ENCODE measurements around the gene PCNX3.

Gene PCNX3

GRCh38 chr11:65598258-65598699, 17.3 kb upstream of the PCNX3 start:
- peaks cover 11% of the 10 kb centered on the region for H3K36me3 ChIP-seq (ENCODE audit: control insufficient read depth, insufficient read depth, low read length)
- WGBS, 2 experiments = 96 to 97% methylated on average over 16 of the region's 16 CpGs

GRCh38 chr11:65599216-65599954, 16.2 kb upstream of the PCNX3 start:
- Histone ChIP-seq H3K27ac (ENCODE audit: insufficient read depth, low read depth, low read length, poor library complexity, severe bottlenecking) (no peak overlapping the region), H3K4me1 (ENCODE audit: control insufficient read depth, insufficient read depth, low read length) (no peaks in the 10 kb centered on the region), H3K27me3 (ENCODE audit: control insufficient read depth, insufficient read depth, low read length, poor library complexity, severe bottlenecking) (no peaks in the 10 kb centered on the region), H3K36me3 (ENCODE audit: control insufficient read depth, insufficient read depth, low read length) (peaks cover 14% of the 10 kb centered on the region), H3K9me3 (ENCODE audit: control insufficient read depth, low read length) (no peaks in the 10 kb centered on the region), H3K4me3 (ENCODE audit: insufficient read depth, low read depth, low read length) (no peak overlapping the region)
- WGBS, 2 experiments = 95 to 96% methylated on average over 49 of the region's 49 CpGs

More at GRCh38 chr11:65598258-65598699, 17.3 kb upstream of the PCNX3 start:
- H3K4me1 ChIP-seq (ENCODE audit: control insufficient read depth, insufficient read depth, low read length) = no peaks in the 10 kb centered on the region
- H3K27ac ChIP-seq (ENCODE audit: insufficient read depth, low read depth, low read length, poor library complexity, severe bottlenecking) = no peak overlapping the region
- no peaks in the 10 kb centered on the region for H3K9me3 ChIP-seq (ENCODE audit: control insufficient read depth, low read length)
- no peak overlapping the region for H3K4me3 ChIP-seq (ENCODE audit: insufficient read depth, low read depth, low read length)
- H3K27me3 ChIP-seq (ENCODE audit: control insufficient read depth, insufficient read depth, low read length, poor library complexity, severe bottlenecking) = peaks cover 10% of the 10 kb centered on the region

- 94 to 96% methylated on average over 6 of the region's 6 CpGs for WGBS, 2 experiments
- H3K9me3 ChIP-seq (ENCODE audit: control insufficient read depth, low read length) = no peaks in the 10 kb centered on the region
- H3K36me3 ChIP-seq (ENCODE audit: control insufficient read depth, insufficient read depth, low read length) = peaks cover 18% of the 10 kb centered on the region
These were observed 15.7 kb upstream of the PCNX3 start for GRCh38 chr11:65599955-65600246.

GRCh38 chr11:65604258-65604657, 11.3 kb upstream of the PCNX3 start:
- Histone ChIP-seq H3K4me3 (ENCODE audit: insufficient read depth, low read depth, low read length) (no peak overlapping the region), H3K27me3 (ENCODE audit: control insufficient read depth, insufficient read depth, low read length, poor library complexity, severe bottlenecking) (no peaks in the 10 kb centered on the region), H3K4me1 (ENCODE audit: control insufficient read depth, insufficient read depth, low read length) (peaks cover 7% of the 10 kb centered on the region), H3K36me3 (ENCODE audit: control insufficient read depth, insufficient read depth, low read length) (peaks cover 15% of the 10 kb centered on the region), H3K9me3 (ENCODE audit: control insufficient read depth, low read length) (no peaks in the 10 kb centered on the region), H3K27ac (ENCODE audit: insufficient read depth, low read depth, low read length, poor library complexity, severe bottlenecking) (no peak overlapping the region)
- 91 to 92% methylated on average over 1 of the region's 1 CpG for WGBS, 2 experiments

More at GRCh38 chr11:65599955-65600246, 15.7 kb upstream of the PCNX3 start:
- Histone ChIP-seq H3K27me3 (ENCODE audit: control insufficient read depth, insufficient read depth, low read length, poor library complexity, severe bottlenecking) (no peaks in the 10 kb centered on the region), H3K4me3 (ENCODE audit: insufficient read depth, low read depth, low read length) (no peak overlapping the region), H3K27ac (ENCODE audit: insufficient read depth, low read depth, low read length, poor library complexity, severe bottlenecking) (no peak overlapping the region), H3K4me1 (ENCODE audit: control insufficient read depth, insufficient read depth, low read length) (no peaks in the 10 kb centered on the region)

- peaks cover 15% of the 10 kb centered on the region for H3K36me3 ChIP-seq (ENCODE audit: control insufficient read depth, insufficient read depth, low read length)
- H3K4me1 ChIP-seq (ENCODE audit: control insufficient read depth, insufficient read depth, low read length) = peaks cover 13% of the 10 kb centered on the region
- WGBS, 2 experiments = 4 to 5% methylated on average over 67 of the region's 67 CpGs
- H3K27me3 ChIP-seq (ENCODE audit: control insufficient read depth, insufficient read depth, low read length, poor library complexity, severe bottlenecking) = no peaks in the 10 kb centered on the region
- no peaks in the 10 kb centered on the region for H3K9me3 ChIP-seq (ENCODE audit: control insufficient read depth, low read length)
- H3K4me3 ChIP-seq (ENCODE audit: insufficient read depth, low read depth, low read length) = peak overlapping the region; percentile 25
- no peak overlapping the region for H3K27ac ChIP-seq (ENCODE audit: insufficient read depth, low read depth, low read length, poor library complexity, severe bottlenecking)
These were observed 8.5 kb upstream of the PCNX3 start for GRCh38 chr11:65606876-65607613.

GRCh38 chr11:65607614-65608426, 7.8 kb upstream of the PCNX3 start:
- Histone ChIP-seq H3K36me3 (ENCODE audit: control insufficient read depth, insufficient read depth, low read length) (peaks cover 15% of the 10 kb centered on the region), H3K4me3 (ENCODE audit: insufficient read depth, low read depth, low read length) (peak overlapping the region; percentile 25), H3K27me3 (ENCODE audit: control insufficient read depth, insufficient read depth, low read length, poor library complexity, severe bottlenecking) (no peaks in the 10 kb centered on the region), H3K27ac (ENCODE audit: insufficient read depth, low read depth, low read length, poor library complexity, severe bottlenecking) (no peak overlapping the region), H3K9me3 (ENCODE audit: control insufficient read depth, low read length) (no peaks in the 10 kb centered on the region), H3K4me1 (ENCODE audit: control insufficient read depth, insufficient read depth, low read length) (peaks cover 19% of the 10 kb centered on the region)
- WGBS, 2 experiments = 78 to 80% methylated on average over 37 of the region's 37 CpGs

GRCh38 chr11:65609229-65609628, 6.3 kb upstream of the PCNX3 start:
- no peaks in the 10 kb centered on the region for H3K9me3 ChIP-seq (ENCODE audit: control insufficient read depth, low read length)
- peaks cover 12% of the 10 kb centered on the region for H3K36me3 ChIP-seq (ENCODE audit: control insufficient read depth, insufficient read depth, low read length)
- peaks cover 26% of the 10 kb centered on the region for H3K4me1 ChIP-seq (ENCODE audit: control insufficient read depth, insufficient read depth, low read length)
- H3K4me3 ChIP-seq (ENCODE audit: insufficient read depth, low read depth, low read length) = no peak overlapping the region
- H3K27ac ChIP-seq (ENCODE audit: insufficient read depth, low read depth, low read length, poor library complexity, severe bottlenecking) = no peak overlapping the region
- 94 to 96% methylated on average over 3 of the region's 3 CpGs for WGBS, 2 experiments
- H3K27me3 ChIP-seq (ENCODE audit: control insufficient read depth, insufficient read depth, low read length, poor library complexity, severe bottlenecking) = no peaks in the 10 kb centered on the region

GRCh38 chr11:65609665-65610064, 5.9 kb upstream of the PCNX3 start:
- WGBS, 2 experiments = 93 to 95% methylated on average over 5 of the region's 5 CpGs
- H3K4me1 ChIP-seq (ENCODE audit: control insufficient read depth, insufficient read depth, low read length) = peaks cover 26% of the 10 kb centered on the region

GRCh38 chr11:65610404-65610803, 5.2 kb upstream of the PCNX3 start:
- H3K27me3 ChIP-seq (ENCODE audit: control insufficient read depth, insufficient read depth, low read length, poor library complexity, severe bottlenecking) = no peaks in the 10 kb centered on the region
- H3K4me1 ChIP-seq (ENCODE audit: control insufficient read depth, insufficient read depth, low read length) = peaks cover 26% of the 10 kb centered on the region
- no peak overlapping the region for H3K4me3 ChIP-seq (ENCODE audit: insufficient read depth, low read depth, low read length)
- peaks cover 5% of the 10 kb centered on the region for H3K36me3 ChIP-seq (ENCODE audit: control insufficient read depth, insufficient read depth, low read length)
- H3K27ac ChIP-seq (ENCODE audit: insufficient read depth, low read depth, low read length, poor library complexity, severe bottlenecking) = no peak overlapping the region
- WGBS, 2 experiments = 70 to 73% methylated on average over 6 of the region's 6 CpGs
- no peaks in the 10 kb centered on the region for H3K9me3 ChIP-seq (ENCODE audit: control insufficient read depth, low read length)

More at GRCh38 chr11:65609665-65610064, 5.9 kb upstream of the PCNX3 start:
- Histone ChIP-seq H3K4me3 (ENCODE audit: insufficient read depth, low read depth, low read length) (no peak overlapping the region), H3K9me3 (ENCODE audit: control insufficient read depth, low read length) (no peaks in the 10 kb centered on the region), H3K36me3 (ENCODE audit: control insufficient read depth, insufficient read depth, low read length) (peaks cover 11% of the 10 kb centered on the region), H3K27ac (ENCODE audit: insufficient read depth, low read depth, low read length, poor library complexity, severe bottlenecking) (no peak overlapping the region), H3K27me3 (ENCODE audit: control insufficient read depth, insufficient read depth, low read length, poor library complexity, severe bottlenecking) (no peaks in the 10 kb centered on the region)

Data from ectodermal cell (in vitro differentiated cells).